ENCODE results near the gene UQCRQ.

The UQCRQ gene

DNA sequence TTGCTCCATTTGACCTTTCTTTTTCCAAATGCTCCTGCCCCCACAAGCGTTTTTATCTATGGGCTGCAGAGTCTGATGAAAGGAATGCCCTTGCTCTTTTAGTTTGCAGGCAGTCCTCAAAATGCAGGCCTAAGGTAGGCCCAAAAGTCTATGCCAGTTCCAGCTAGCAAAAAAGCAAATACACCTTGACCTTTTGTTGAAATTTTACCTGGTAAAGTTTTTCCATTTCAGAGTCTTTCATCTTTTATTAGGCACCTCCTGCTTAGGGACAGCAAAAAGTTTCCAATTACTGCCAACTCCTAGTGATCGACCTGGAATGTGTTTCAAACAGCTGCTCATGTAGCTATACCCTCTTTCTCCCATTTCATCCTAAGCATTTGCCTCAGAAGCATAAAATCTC is 4.4 kb downstream of the UQCRQ start:
- no peak for DNase-seq (ENCODE audit: low read depth)

GRCh38 chr5:132871459-132872284 is 5.2 kb downstream of the UQCRQ start:
- no peak for DNase-seq (ENCODE audit: low read depth)

DNA sequence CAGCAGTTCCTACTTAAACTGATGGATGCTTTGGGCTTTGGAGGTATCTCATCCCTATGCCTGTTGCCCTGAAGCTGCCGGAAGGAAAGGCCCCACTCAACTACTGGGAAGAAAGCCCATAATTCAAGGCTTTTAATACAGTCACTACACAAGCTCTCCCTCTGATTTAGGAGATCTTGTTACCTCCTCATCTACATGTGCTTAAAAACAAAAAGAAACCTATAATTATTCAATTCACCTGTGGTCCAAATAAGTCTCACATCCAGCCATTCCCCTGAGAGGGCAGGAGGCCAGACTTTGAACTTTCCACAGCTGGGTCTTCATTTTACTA is 6.3 kb downstream of the UQCRQ start:
- DNase-seq (ENCODE audit: low read depth): no peak

- no peak for DNase-seq (ENCODE audit: low read depth)
Measured at GRCh38 chr5:132873119-132873929, 6.9 kb downstream of the UQCRQ start, which contains the start of gene LEAP2. TSS of gene LEAP2 (plus strand) at chr5:132873668. CDS start at chr5:132873695, 27 bp downstream.

DNA sequence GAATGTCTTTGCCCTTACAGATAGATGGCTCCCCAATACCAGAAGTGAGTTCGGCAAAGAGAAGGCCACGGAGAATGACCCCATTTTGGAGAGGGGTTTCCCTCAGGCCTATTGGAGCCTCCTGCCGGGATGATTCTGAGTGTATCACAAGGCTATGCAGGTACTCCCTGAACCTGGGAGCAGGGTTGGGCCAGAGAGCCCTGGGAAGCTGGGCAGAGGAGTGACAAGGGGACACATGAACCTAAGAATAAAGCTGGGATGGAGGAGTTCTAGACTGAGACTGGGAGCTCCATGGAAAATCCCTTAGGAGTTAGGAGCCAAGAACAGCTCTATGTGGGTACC is 7.5 kb downstream of the UQCRQ start:
- no peak for DNase-seq (ENCODE audit: low read depth)

- no peak for DNase-seq (ENCODE audit: low read depth)
Measured at GRCh38 chr5:132876020-132876759, 9.7 kb downstream of the UQCRQ start.

- no peak for DNase-seq (ENCODE audit: low read depth)
Measured at GRCh38 chr5:132877466-132877865, 11.0 kb downstream of the UQCRQ start.

- no peak for DNase-seq (ENCODE audit: low read depth)
Measured at GRCh38 chr5:132877938-132878337, 11.5 kb downstream of the UQCRQ start.

DNA sequence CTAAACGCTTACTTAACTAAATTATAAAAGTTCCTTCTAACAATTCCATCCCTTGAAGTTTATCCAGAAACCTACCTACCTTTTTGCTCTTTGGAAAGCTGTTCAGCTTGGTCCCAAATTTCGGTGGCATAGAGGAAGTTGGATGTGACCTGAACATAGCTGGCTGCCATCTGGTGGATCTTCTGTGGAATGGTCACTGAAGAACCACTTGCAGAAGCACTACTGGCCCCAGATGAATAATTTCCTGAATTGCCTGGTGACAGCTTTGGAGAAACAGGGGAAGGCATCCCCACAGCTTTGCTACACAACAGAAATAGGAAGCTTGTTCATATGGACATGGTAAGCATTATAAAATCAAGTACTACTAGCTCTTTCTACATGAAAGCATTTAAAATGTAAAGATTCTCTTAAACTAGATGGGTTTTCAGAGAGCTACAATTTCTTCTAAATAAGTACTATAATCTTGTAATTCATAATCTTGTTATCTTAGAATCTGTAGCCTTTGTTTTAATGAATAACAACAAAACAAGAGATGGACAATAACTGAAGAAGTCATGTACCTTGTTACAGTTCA is 16.9 kb downstream of the UQCRQ start:
- no peak for DNase-seq (ENCODE audit: low read depth)

GRCh38 chr5:132884548-132884947 is 18.1 kb downstream of the UQCRQ start:
- no peak for DNase-seq (ENCODE audit: low read depth)

DNA sequence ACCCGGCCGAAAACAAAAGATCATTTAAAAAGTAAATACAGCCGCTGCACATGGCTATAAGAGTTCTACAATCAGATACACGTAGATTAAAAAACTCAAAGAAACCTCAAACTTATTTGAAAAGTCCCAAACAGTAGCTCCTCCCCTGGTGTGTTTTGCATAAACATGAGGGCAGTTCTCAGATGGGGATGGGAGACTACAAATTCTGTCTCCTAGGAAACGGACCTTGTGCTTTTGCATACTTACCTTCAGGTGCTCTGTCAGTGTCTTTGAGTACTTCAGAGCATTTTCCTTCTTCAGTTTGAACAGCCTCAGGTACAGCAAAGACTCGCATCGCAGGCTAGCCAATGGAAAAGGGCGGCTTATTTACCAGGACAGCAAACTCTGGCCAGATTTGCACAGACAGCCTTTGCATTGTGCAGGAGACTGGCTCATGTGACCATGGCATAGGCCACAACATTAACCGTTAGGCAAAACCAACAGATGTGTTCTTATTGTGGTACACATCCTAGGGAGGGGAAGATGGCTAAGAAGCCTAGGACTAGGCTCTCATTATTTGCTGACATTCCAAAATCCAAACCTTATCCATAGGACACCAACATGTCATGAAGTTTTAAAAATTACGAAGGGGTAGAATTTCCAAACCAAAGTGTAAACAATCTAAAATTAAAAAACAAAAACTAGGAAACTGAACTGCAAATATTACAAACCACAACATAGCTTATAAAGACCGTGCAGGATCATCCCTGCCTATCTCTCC is 19.8 kb downstream of the UQCRQ start:
- DNase-seq (ENCODE audit: low read depth): no peak

DNA sequence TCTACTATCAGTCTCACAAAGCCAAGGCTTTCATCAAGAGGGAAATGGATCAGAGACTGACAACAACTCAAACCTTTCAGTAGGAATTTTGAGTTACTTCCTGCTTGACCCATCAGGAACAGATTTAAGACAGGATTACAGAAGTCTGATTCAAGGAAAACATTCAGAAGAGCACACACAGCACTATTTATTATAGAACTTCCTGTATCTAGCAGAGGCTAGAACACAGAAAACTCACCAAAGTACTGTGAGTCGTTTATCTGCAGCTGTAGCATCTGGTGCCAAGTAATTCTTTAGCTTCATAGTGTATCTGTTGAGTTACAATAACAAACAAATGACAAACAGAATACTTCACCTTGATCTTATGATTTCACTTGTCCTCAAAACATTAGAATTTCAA is 20.8 kb downstream of the UQCRQ start:
- no peak for DNase-seq (ENCODE audit: low read depth)

- no peak for DNase-seq (ENCODE audit: low read depth)
Measured at GRCh38 chr5:132889501-132889900, 23.1 kb downstream of the UQCRQ start.

DNA sequence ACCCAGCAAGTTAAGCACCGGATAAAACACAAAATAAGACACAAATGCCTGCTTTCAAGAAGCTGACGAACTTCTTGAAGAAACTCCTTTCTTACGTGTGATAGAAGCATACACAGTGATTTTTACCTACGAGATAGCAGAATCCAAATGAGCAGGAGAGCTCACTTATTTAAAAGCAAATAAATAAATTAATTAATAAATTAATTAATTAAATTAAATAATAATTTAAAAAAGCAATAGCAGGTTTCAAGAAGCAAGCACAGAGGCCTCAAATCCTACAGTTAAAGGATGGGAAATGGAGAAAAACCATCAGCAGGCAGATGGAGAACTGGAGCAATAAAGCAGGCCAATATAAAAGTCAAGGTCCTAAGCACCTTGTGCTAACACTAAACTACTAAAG is 24.4 kb downstream of the UQCRQ start:
- no peak for DNase-seq (ENCODE audit: low read depth)

DNA sequence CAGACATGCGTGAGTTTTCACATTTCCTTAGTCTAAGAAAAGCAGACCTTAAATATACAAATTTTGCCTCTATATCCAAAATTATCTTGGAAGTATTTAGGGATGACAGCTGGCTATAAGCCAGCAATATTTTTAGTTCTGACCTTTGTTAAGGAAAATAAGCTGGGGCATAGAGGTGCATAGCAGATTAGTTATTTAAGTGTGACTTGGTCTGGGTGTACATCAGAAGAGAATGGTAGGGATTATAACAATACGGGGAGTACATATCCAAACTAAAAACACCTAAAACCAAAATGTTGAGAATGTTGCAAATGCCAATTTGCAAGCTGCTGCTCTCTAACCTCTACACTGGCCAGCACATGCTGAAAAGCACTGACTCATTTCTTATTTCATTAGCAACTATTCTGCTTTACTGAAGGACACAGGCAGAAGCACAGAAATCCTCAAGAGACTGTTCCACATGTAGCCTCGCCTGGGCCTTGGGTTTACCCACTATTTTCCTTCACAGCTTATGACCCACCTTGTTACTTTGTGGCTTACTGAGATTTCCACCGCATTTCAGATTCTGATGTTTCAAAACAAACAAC is 29.4 kb downstream of the UQCRQ start:
- DNase-seq (ENCODE audit: low read depth): no peak

DNA sequence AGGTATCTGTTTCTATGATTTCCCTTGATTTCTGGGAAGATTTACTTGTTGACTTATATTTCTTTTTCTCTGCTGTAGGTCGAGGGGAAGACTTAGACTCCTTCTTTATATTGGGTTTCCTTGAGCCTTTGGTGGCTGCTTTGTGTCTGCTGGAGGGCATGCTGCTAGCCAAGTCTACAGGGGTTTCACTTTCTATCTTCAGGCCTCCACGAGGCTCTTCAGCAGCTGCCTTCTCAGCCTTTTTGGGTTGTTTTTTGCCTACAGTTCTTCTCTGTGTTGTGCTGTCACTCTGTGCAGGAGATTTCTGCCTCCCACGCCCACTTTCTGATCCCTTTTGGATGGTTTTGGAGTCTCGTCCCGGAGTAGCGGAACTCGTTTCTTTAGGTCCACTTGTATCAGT is 30.2 kb downstream of the UQCRQ start:
- DNase-seq (ENCODE audit: low read depth): no peak

DNA sequence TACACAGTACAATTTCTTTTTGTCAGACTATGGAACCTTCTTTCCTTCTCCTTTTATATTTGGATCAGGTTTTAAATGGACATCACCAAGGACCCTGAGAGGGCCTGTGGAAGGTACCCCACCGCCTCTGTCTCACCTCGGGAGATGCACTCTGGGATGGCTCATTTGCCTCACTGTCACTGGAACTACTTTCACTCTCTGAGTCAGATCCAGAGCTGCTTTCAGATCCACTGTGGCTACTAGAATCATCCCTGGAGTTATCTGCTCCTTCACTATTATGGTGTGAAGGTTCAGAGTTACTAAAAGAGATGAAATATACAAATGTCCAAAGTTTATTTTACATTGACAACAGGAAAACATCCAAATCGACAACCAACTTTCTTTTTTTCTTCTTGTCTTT is 31.7 kb downstream of the UQCRQ start:
- DNase-seq (ENCODE audit: low read depth): no peak

GRCh38 chr5:132901036-132901435 is 34.6 kb downstream of the UQCRQ start:
- DNase-seq (ENCODE audit: low read depth): no peak

DNA sequence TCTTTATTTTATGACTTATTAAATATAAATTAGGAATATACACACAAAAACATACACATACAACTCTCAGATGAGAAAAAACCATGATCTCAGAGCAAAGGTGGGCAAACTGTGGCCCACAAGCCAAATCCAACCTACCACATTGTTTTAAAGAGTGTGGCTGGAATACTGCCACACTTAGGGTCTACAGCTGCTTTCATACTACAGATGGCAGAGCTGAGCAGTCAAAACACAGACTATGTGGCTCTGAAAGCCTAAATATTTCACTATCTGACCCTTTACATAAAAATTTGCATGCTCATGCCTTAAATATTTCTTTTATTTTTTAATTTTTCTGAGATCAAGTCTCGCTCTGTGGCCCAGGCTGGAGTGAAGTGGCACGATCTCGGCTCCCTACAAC is 35.3 kb downstream of the UQCRQ start:
- no peak for DNase-seq (ENCODE audit: low read depth)

DNA sequence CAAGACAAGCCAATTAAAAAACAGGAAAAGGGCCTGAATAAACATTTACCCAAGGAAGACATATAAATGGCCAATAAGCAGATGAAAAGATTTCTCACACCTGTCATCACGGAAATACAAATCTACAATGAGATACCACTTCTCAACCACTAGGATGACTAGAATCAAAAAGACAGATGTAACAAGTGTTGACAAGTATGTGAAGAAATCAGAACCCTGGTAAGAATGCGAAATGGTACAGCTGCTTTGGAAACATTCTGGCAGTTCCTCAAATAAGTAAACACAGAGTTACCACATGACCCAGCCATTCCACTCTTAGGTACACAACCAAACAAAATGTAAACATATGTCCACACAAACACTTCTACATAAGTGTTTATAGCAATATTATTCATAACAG is 39.5 kb downstream of the UQCRQ start:
- DNase-seq (ENCODE audit: low read depth): no peak

GRCh38 chr5:132907161-132907560 is 40.7 kb downstream of the UQCRQ start:
- DNase-seq (ENCODE audit: low read depth): no peak

All from activated T-cell treated with anti-CD3 and anti-CD28 coated beads for 48 hours (primary cell).